Right renal pelvis (tissue), 4 donors: Measurements from ENCODE around the gene CRELD2. TPM values are rescaled to one million over a fixed set of nuclear protein-coding genes. Genes with fewer than 3 reads are reported as not detected.

ENCODE experiments used
- polyA plus RNA-seq, 4 donors: library from polyadenylated mRNA; unstranded; fragments of 120-200 nt; gene quantifications; one replicate each; pipeline ENCODE4 v1.2.1, GENCODE V29; 2013; ENCODE audit not compliant: insufficient read length in 4 of 4

The CRELD2 gene
- polyA plus RNA-seq, 4 donors = 25.5 to 33.2 (median 27.0) TPM

Other genes starting within 250 kb of the CRELD2 start
- gene BRD1, start 90.8 kb upstream of the CRELD2 start, polyA plus RNA-seq = 10 to 100 TPM; 33.4 to 37.9 (median 35.1) TPM
- 10 to 100 TPM; 16.6 to 18.2 (median 17.5) TPM for gene ZBED4, start 64.8 kb upstream of the CRELD2 start, polyA plus RNA-seq
- 10 to 100 TPM; 28.1 to 44.4 (median 30.4) TPM for gene ALG12, start 196 bp upstream of the CRELD2 start, polyA plus RNA-seq
- 10 to 100 TPM; 16.9 to 30.4 (median 17.6) TPM for gene PIM3, start 42.1 kb downstream of the CRELD2 start, polyA plus RNA-seq
- under 1 TPM in 1 of 4 donors, not detected in 3; 0.03 TPM for gene IL17REL, start 94.1 kb downstream of the CRELD2 start, polyA plus RNA-seq
- under 1 TPM in 1 of 4 donors, not detected in 3; 0.06 TPM for gene TTLL8, start 139.7 kb downstream of the CRELD2 start, polyA plus RNA-seq
- 1 to 10 TPM in 1 of 4 donors, under 1 TPM in 3; 0.66 to 1.6 (median 0.86) TPM for gene MLC1, start 166.8 kb downstream of the CRELD2 start, polyA plus RNA-seq
- gene MOV10L1, start 171.4 kb downstream of the CRELD2 start, polyA plus RNA-seq = 1 to 10 TPM in 1 of 4 donors, under 1 TPM in 3; 0.33 to 1.2 (median 0.71) TPM